ENCODE measurements around the gene JMJD8. TPM values are rescaled to one million over a fixed set of nuclear protein-coding genes. Genes with fewer than 3 reads are reported as not detected.

Gene JMJD8
- total and polyA plus RNA-seq, 9 of the 15 experiments (the other 6 are each of a cell fraction or from before 2014, with no cell fraction given), result 1.2 to 50.6 (median 29.3) TPM

- TF ChIP-seq TCF7L2 (IDR thresholded peaks at IDR 0.05; ENCODE audit: low read depth, low read length), result no peak
- TF ChIP-seq ZNF398 (CRISPR knock-in tag; IDR thresholded peaks at IDR 0.05), result no peak
These were observed 39.6 kb downstream of the JMJD8 start (continued) for GRCh38 chr16:644556-644955.

GRCh38 chr16:643050-643368, 41.1 kb downstream of the JMJD8 start:
- peak overlapping the region; percentile 92 for H3K4me2 ChIP-seq (ENCODE audit: insufficient read depth, low read length)
- peak overlapping the region; percentile 91 to 99 for H3K9ac ChIP-seq (ENCODE audit: insufficient read depth in 1 of 2, low read depth in 2 of 2, low read length in 2 of 2)
- H3K9me1 ChIP-seq (ENCODE audit: control insufficient read depth, insufficient read depth, low read length), result no peaks in the 10 kb centered on the region
- H3K4me3 ChIP-seq, result peak overlapping the region; percentile 89
- peaks cover 59% of the 10 kb centered on the region for H3K79me2 ChIP-seq (ENCODE audit: control insufficient read depth, insufficient read depth, low read length)
- DNase-seq (ENCODE audit: extremely low read depth in 1 of 4, low spot score in 3 of 4) (peak in 2 of 4 experiments; percentile 40 to 47), ATAC-seq (peak; percentile 2; the same call in 2 of the 3 replicates), FAIRE-seq (peak; percentile 46)
- intact Hi-C loops (cut with micrococcal nuclease) (no loop called here), in situ Hi-C loops (cut with MboI) (no loop called here)
- ChIA-PET POLR2A (interaction anchor here (0.6 to 2.3 kb wide), 7 partner anchors 8 to 77 kb away, joined by 3 to 13 read pairs (median 4); partner anchors contain the start of gene NHLRC4), CTCF (ENCODE audit: low intra/inter-chr PET ratio) (no interaction called here)
- no TSS peak for BruUV-seq (replicated peaks)
- H3K36me3 ChIP-seq (ENCODE audit: control insufficient read depth, insufficient read depth, low read length), result peaks cover 45% of the 10 kb centered on the region; the same call in 2 of the 3 replicates
- 26% methylated on average over 11 of the region's 13 CpGs for WGBS (ENCODE audit: insufficient coverage, low coverage, missing lambda C conversion rate)
- H3K27me3 ChIP-seq (ENCODE audit: control insufficient read depth in 2 of 2, insufficient read depth in 2 of 2, low read length in 2 of 2), result no peaks in the 10 kb centered on the region
- no peaks in the 10 kb centered on the region for H4K20me1 ChIP-seq (replicated peaks; ENCODE audit: control insufficient read depth, insufficient read depth, low read length)
- peak overlapping the region; percentile 94 for H3K27ac ChIP-seq (ENCODE audit: extremely low read depth, low read depth, low read length)
- TF ChIP-seq GTF2B (IDR thresholded peaks at IDR 0.05; ENCODE audit: extremely low read depth, insufficient read length), result no peak
- no peak for TF ChIP-seq KDM4B (IDR thresholded peaks at IDR 0.05; ENCODE audit: borderline replicate concordance in 2 of 2, low read depth in 1 of 2)
- TF ChIP-seq CTBP1 (IDR thresholded peaks at IDR 0.05; ENCODE audit: borderline replicate concordance), result no peak
- no peak for TF ChIP-seq DIDO1 (tag; IDR thresholded peaks at IDR 0.05; ENCODE audit: low read depth)
- no peak for TF ChIP-seq HDAC2 (IDR thresholded peaks at IDR 0.05)
- peaks cover 7 to 83% of the 10 kb centered on the region in 2 experiments; a peak in 3 of 5 replicates for H3K4me1 ChIP-seq (replicated peaks in 1 of 2; ENCODE audit: control insufficient read depth in 2 of 2, insufficient read depth in 2 of 2, low read length in 2 of 2)
- no peaks in the 10 kb centered on the region for H3K9me3 ChIP-seq (replicated peaks; ENCODE audit: control insufficient read depth, insufficient read depth, low read depth, low read length)
- no peak overlapping the region for H2AFZ ChIP-seq (ENCODE audit: low read depth, low read length)

Data from K562 (cell line).